Measurements from ENCODE around the gene ENTREP3.
A peak's percentile ranks its signal among the peaks of the same experiment; 100 is the strongest.

The ENTREP3 gene

GRCh38 chr1:155277902-155278688 lies 22.8 kb upstream of the ENTREP3 start:
- peak; percentile 82 for DNase-seq

GRCh38 chr1:155277070-155277901 lies 22.0 kb upstream of the ENTREP3 start, which contains the start of gene HCN3:
HCN3 (plus strand) TSS chr1:155277463; CDS start chr1:155277591, 128 bp downstream.
- peak; percentile 97 for DNase-seq

- DNase-seq: peak; percentile 98
These were observed 18.3 kb upstream of the ENTREP3 start, which contains the start of gene CLK2 for GRCh38 chr1:155273343-155274245. CLK2 (minus strand) TSS chr1:155273504; CDS start chr1:155270977, 2,527 bp downstream.

GRCh38 chr1:155272466-155273342 lies 17.4 kb upstream of the ENTREP3 start:
- peak; percentile 9 for DNase-seq

GRCh38 chr1:155269381-155269780 lies 14.1 kb upstream of the ENTREP3 start:
- no peak for DNase-seq

- no peak for DNase-seq
These were observed 13.3 kb upstream of the ENTREP3 start for GRCh38 chr1:155268630-155269029.

GRCh38 chr1:155267373-155267772 lies 12.1 kb upstream of the ENTREP3 start:
- DNase-seq: no peak

GRCh38 chr1:155266553-155266952 lies 11.3 kb upstream of the ENTREP3 start:
- no peak for DNase-seq

- no peak for DNase-seq
These were observed 7.8 kb upstream of the ENTREP3 start for GRCh38 chr1:155263067-155263466.

GRCh38 chr1:155261852-155262673 lies 6.8 kb upstream of the ENTREP3 start, which contains the start of gene SCAMP3:
SCAMP3 (minus strand) TSS chr1:155262360; CDS start chr1:155262151, 209 bp downstream.
- DNase-seq: peak; percentile 96

GRCh38 chr1:155261493-155261851 lies 6.2 kb upstream of the ENTREP3 start:
- no peak for DNase-seq

- no peak for DNase-seq
These were observed 5.0 kb upstream of the ENTREP3 start for GRCh38 chr1:155260276-155260675.

GRCh38 chr1:155256058-155256852 lies 972 bp upstream of the ENTREP3 start:
- DNase-seq: no peak

- peak; percentile 27 for DNase-seq
These were observed 505 bp downstream of the ENTREP3 start for GRCh38 chr1:155254714-155255242.

- DNase-seq: no peak
These were observed 1.0 kb downstream of the ENTREP3 start for GRCh38 chr1:155254228-155254713.

GRCh38 chr1:155253797-155254196 lies 1.5 kb downstream of the ENTREP3 start:
- DNase-seq: no peak

GRCh38 chr1:155253208-155253607 lies 2.1 kb downstream of the ENTREP3 start:
- DNase-seq: no peak

- DNase-seq: no peak
These were observed 3.7 kb downstream of the ENTREP3 start for GRCh38 chr1:155251566-155251965.

All from NCI-H1105 (cell line).